HL-60 (cell line): ENCODE measurements around the gene FLNB.

Experiments
- DNase-seq, 2 experiments: peaks; one replicate each; pipeline ENCODE4 v3.0.0-alpha.2; 2010 to 2020; ENCODE audit warnings: low read depth in 1 of 2, low spot score in 1 of 2
- H3K27ac ChIP-seq: fragments of 250-450 bp; sonication (Bioruptor Pico); replicated peaks from 2 replicates; pipeline ENCODE4 v1.5.1; 2020; ENCODE audit warnings: mild to moderate bottlenecking, moderate library complexity
- H3K27me3 ChIP-seq: fragments of 250-450 bp; sonication (Bioruptor Pico); 2 replicates; pipeline ENCODE4 v1.5.1; 2021; ENCODE audit warnings: mild to moderate bottlenecking, moderate library complexity; ENCODE audit not compliant: insufficient read depth, poor library complexity, severe bottlenecking
- H3K4me3 ChIP-seq: replicated peaks from 2 replicates; pipeline ENCODE4 v1.5.1; 2011; ENCODE audit warnings: mild to moderate bottlenecking, control low read depth, low read length; ENCODE audit not compliant: insufficient read depth
- GABPA ChIP-seq: IDR thresholded peaks from 2 replicates; pipeline ENCODE4 v1.6.1; 2012; ENCODE audit warnings: low read depth
- POLR2AphosphoS5 ChIP-seq: IDR thresholded peaks from 2 replicates; pipeline ENCODE4 v1.6.1; 2012; ENCODE audit warnings: low read depth
- REST ChIP-seq: IDR thresholded peaks from 2 replicates; pipeline ENCODE4 v1.6.1; 2012; ENCODE audit warnings: low read depth; ENCODE audit not compliant: insufficient replicate concordance
- SPI1 ChIP-seq: IDR thresholded peaks from 2 replicates; pipeline ENCODE4 v1.6.1; 2012; ENCODE audit warnings: low read depth, mild to moderate bottlenecking, borderline replicate concordance
- TF ChIP-seq, protein P1 (sequence below): IDR thresholded peaks from one replicate; pipeline ENCODE4 v1.5.1; 2011; ENCODE audit warnings: low read length, control low read depth, inconsistent platforms; ENCODE audit not compliant: insufficient read depth

The FLNB gene

DNA sequence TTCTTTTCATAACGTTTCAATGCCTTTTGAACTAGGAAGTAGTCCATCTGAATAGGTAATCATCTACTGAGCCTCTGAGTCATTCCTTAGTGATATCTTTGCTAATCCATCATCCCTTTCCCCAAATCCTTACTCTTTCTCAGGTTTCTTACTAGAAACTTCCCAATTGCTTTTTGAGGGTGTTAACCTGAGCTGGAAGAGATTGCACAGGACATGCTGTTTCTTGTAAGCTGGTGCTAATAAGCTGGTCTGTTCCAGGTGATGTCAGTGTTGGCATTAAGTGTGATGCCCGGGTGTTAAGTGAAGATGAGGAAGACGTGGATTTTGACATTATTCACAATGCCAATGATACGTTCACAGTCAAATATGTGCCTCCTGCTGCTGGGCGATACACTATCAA lies 101.5 kb downstream of the FLNB start:
- no peak overlapping the region for H3K4me3 ChIP-seq
- no peak for DNase-seq
- TF ChIP-seq, protein P1, sequence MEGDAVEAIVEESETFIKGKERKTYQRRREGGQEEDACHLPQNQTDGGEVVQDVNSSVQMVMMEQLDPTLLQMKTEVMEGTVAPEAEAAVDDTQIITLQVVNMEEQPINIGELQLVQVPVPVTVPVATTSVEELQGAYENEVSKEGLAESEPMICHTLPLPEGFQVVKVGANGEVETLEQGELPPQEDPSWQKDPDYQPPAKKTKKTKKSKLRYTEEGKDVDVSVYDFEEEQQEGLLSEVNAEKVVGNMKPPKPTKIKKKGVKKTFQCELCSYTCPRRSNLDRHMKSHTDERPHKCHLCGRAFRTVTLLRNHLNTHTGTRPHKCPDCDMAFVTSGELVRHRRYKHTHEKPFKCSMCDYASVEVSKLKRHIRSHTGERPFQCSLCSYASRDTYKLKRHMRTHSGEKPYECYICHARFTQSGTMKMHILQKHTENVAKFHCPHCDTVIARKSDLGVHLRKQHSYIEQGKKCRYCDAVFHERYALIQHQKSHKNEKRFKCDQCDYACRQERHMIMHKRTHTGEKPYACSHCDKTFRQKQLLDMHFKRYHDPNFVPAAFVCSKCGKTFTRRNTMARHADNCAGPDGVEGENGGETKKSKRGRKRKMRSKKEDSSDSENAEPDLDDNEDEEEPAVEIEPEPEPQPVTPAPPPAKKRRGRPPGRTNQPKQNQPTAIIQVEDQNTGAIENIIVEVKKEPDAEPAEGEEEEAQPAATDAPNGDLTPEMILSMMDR, result no peak
- TF ChIP-seq POLR2AphosphoS5 (no peak), REST (no peak), SPI1 (no peak), GABPA (no peak)
- no peak overlapping the region for H3K27ac ChIP-seq
- H3K27me3 ChIP-seq, result no peaks in the 10 kb centered on the region

DNA sequence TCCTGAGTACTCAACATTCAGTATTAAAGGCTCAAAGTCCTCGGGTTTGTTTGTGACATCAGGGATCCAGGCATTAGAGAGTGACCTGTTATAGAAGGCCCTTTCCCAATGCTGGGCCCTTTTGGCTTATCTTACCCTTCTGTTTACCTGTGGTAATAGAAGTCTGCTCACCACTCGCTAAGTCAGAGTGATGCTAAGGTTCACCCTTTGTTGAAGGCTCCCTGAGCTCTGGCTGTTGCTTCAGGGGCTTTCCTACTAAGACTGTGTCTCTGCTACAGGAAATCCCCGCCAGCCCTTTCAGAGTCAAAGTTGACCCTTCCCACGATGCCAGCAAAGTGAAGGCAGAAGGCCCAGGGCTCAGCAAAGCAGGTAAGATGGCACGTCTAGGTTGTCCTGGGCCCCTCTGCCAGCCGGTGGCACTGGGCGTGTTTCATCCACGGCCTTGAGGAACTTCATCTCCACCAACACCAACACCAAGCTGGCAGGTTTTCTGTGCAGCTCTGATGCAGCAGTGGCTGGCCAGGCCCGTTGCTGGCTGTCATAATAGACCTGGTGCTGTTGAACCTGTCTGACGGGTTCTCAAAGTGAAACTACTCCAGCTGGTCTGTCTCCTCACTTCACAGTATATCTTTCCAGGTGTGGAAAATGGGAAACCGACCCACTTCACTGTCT lies 103.4 kb downstream of the FLNB start:
- DNase-seq, result no peak
- Histone ChIP-seq H3K27ac (no peak overlapping the region), H3K27me3 (no peaks in the 10 kb centered on the region), H3K4me3 (no peak overlapping the region)
- TF ChIP-seq, protein P1, result no peak
- TF ChIP-seq REST, result no peak

- no peak for TF ChIP-seq POLR2AphosphoS5
- no peak for TF ChIP-seq REST
- no peak for TF ChIP-seq GABPA
- TF ChIP-seq, protein P1, result no peak
- TF ChIP-seq SPI1, result no peak
- Histone ChIP-seq H3K27me3 (no peaks in the 10 kb centered on the region), H3K27ac (no peak overlapping the region), H3K4me3 (no peak overlapping the region)
- DNase-seq, result no peak
These were observed 103.9 kb downstream of the FLNB start for GRCh38 chr3:58112185-58112535.
